Measurements from ENCODE around the gene S100G.

- TF ChIP-seq CTCF (conservative IDR thresholded peaks at IDR 0.05; ENCODE audit: low read depth, low read length) (no peak), EZH2 (IDR thresholded peaks at IDR 0.05; ENCODE audit: low read length, unreplicated experiment) (no peak), EZH2phosphoT487 (IDR thresholded peaks at IDR 0.05; ENCODE audit: borderline replicate concordance, low read length) (no peak)
These were observed 1.6 kb downstream of the S100G start for GRCh38 chrX:16651391-16652024.
